Hematopoietic multipotent progenitor cell (in vitro differentiated cells): ENCODE measurements around the gene NAT16. TPM values are rescaled to one million over a fixed set of nuclear protein-coding genes. Genes with fewer than 3 reads are reported as not detected.
"Not testable (repeated sequence)": the region's sequence is repeated elsewhere in the genome, so short reads cannot be mapped to it uniquely, and the experiment has no call there.

Experiments
- DNase-seq, 3 donors: peaks; one replicate each; pipeline ENCODE4 v3.0.0-alpha.2; 2011 to 2015; ENCODE audit warnings: low read depth in 2 of 3, low spot score in 2 of 3
- total RNA-seq: library from RNA; depleted of rRNA; stranded (reverse); fragments of >200 nt; gene quantifications from one replicate; pipeline ENCODE4 v1.2.3, GENCODE V29; 2012

NAT16 gene
- total RNA-seq, 1 donor = not detected

DNA sequence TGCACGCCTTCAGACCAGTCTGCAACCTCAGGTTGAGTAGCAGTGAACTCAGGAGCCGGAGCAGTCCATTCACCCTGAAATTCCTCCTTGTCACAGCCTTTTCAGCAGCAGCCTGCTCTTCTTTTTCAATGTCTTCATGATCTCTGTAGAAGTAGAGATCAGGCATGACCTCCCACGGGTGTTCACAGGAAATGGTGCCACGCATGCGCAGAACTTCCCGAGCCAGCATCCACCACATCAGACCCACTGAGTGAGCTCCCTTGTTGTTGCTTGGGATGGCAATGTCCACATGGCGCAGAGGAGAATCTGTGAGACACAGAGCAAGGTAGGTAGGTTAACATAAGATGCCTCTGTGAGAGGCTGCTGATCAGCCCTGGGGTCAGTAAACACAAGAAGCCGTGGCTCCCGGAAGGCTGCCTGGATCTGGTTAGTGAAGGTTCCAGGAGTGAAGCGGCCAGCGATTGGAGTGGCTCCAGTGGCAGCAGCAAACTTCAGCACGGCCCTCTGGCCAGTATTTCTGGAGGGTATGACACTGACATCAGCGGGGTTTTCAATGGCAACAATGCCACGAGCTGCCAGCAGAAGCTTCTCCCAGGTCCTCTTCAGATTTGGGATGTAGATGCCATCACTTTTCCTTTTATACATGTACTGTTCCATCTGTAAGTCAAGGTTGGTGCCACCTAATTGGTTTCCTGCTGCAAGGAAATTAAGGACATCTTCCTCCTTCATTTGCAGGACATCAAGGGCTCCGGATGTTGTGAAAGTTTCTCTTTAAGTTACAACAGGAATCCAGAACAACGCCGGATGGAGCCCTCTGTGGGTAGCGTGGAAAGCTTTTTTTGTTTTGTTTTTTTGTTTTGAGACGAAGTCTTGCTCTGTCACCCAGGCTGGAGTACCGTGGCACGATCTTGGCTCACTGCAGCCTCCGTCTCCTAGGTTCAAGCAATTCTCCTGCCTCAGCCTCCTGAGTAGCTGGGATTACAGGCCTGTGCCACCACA is 23.9 kb upstream of the NAT16 start:
- not testable (repeated sequence) for DNase-seq

DNA sequence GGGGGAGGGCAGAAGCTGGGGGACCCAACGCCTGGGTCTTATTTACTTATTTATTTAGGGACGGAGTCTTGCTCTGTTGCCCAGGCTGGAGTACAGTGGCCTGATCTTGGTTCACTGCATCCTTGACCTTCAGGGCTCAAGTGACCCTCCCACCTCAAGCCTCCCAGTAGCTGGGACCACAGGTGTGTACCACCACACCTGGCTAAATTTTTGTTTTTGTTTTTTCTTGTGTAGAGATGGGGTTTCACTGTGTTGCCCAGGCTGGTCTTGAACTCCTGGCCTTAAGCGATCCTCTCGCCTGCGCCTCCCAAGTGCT is 22.5 kb upstream of the NAT16 start:
- DNase-seq = no peak

DNA sequence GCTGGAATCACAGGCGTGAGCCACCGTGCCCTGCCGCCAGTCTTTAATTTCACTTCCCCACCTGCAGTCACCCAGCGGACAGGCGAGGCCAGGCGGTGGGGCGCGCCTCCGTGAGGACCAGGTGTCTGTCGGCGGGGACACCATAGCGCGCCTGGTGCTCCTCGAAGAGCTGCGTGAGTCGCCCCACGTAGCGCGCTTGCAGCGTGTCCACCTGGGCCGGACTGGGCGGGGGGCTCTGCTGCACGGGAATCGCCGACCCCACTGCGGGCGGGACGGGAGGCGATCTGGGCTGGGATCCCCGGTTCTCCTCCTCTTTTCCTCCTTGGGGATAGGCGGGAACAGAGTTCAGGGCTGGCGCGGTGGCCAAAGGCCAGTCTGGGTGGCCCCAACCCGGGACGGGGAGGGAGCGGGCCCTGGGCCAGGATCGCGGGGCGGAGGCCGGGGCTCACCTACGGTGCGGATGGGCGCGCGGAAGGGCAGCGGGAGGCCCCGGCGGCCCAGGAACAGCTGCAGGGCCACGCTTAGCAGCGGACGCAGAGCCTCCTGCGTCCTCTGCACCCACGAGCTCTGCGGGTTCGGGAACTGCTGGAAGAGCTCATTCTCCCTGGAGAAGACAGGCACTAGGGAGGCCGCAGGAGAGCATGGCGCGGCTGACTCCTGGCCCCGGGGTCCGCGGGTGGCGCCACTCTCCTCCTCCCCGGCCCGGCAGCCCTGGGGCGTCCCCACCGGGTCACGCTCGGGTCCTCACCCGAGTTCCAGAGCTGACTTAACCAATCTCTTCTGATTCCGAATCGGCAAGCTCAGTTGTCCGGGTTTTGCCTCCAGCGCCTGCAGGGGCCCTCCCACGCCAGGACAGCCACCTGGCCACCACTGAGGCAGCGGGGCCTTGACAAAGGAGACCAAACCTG is 21.9 kb upstream of the NAT16 start:
- no peak for DNase-seq

DNA sequence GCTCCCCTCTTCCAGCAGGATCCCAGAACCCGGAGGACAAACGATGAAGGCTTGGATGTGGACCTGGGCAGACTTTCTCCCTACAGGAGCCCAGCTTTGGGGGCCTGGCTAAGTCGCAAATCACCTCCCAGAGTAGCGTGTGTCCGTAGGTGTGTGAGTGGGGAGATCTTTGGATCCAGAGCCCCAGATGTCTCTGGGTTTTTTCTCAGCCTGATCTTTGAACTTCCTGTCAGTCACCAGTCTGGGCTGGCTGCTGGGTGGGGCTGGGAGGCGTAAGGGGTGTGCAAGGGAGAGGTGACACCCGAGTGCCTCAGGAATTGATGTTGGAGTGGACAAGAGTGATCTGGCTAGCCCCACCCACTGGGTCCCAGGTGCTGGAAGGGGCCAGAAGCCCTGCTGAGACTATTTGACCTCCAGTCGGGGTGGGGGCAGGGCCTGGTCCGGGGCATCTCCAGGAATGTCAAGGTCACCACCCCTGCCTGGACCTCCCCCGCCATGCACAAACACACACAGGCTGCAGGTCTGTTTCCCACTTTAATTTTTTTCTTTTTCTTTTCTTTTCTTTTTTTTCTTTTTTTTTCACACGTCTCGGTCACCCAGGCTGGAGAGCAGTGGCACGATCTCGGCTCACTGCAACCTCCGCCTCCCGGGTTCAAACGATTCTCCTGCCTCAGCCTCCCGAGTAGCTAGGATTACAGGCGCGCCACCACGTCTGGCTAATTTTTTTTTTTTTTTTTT is 20.9 kb upstream of the NAT16 start, which contains the start of gene MOGAT3:
Gene MOGAT3, minus strand, starts transcription at position 175 of the 738 bp plus-strand sequence. CDS start 182 bp downstream, outside the sequence.
- no peak for DNase-seq

DNA sequence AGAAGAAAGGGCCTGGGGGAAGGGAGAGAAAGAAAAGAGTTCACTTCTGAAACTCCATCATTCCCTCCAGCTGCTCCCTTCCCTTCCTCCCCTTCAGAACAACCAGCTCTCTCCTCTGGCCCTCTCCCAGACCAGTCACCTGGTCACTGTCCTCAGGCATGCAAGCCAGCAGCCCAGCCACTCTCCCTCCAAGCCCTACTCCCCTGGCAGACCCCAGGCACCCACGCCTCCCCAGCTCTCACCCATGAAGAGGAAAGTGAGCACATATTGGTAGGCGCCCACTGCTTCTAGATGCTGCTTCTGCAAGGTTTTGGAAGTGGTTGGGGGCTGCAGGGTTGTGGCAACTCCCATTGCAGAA is 20.4 kb upstream of the NAT16 start:
- DNase-seq = no peak

DNA sequence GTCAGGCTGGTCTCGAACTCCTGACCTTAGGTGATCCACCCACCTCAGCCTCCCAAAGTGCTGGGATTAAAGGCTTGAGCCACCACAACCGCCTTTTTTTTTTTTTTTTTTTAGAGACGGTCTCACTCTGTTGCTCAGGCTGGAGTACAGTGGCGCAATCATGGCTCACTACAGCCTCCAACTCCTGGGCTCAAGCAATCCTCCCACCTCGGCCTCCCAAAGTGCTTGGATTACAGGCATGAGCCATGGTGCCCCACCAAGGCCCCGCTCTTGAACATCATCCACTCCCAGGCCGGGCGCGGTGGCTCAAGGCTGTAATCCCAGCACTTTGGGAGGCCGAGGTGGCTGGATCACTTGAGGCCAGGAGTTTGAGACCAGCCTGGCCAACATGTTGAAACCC is 19.4 kb upstream of the NAT16 start:
- DNase-seq = not testable (repeated sequence)

DNA sequence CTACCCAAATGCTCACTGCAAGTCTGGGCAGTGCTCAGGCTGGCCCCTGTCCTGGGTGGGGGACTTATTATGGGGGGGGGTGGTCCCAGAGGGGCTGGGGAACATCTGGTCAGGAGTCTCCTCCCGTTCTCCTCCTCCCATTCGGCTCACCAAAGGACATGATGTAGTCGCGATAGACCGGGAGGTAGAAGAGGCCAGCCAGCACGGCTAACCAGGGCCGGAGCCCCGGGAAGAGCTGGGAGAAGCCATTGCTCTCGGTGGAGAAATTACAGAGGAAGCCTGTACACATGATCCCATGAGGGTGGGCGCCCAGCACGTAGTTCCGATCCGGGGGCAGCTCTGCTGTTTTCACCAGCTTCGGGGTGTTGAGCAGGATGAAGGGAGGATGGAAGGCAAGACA is 18.4 kb upstream of the NAT16 start:
- DNase-seq = no peak

DNA sequence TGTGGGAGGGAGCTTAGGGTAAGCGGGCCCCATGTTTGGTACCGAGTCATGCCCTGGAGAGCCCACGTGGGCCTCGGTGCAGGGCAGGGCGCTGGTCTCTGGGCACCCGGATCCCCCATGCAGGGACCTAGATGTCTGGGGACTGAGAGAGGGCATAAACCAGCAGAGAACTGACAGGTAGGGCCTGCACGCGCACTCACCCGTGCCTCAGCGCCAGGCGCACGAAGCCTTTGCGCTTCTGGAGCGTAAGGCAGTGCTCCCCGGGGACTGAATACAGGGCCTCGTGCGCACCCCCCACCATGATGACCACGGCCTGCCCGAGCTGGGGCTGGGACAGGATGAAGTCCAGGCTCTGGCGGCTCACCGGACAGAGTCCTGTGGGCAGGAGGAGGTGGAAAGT is 17.9 kb upstream of the NAT16 start:
- no peak for DNase-seq

DNA sequence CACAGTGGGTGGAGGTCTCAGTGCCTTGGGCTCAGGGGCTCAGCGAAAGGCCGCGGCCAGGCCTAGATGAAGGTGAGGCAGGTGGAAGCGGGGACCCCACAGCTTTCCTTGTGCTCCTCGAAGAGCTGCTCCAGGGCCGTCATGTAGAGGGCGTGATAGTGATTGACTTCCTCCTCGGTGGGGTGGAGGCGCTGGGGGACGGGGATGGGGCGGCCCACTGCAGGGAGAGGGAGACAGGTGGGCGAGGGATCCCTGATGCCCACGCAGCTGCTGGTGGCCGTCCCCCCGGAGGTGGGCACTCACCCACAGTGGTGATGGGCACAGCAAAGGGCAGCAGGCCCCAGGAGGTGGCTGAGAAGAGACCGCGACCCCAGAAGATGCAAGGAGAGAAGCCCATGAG is 15.8 kb upstream of the NAT16 start:
- no peak for DNase-seq

DNA sequence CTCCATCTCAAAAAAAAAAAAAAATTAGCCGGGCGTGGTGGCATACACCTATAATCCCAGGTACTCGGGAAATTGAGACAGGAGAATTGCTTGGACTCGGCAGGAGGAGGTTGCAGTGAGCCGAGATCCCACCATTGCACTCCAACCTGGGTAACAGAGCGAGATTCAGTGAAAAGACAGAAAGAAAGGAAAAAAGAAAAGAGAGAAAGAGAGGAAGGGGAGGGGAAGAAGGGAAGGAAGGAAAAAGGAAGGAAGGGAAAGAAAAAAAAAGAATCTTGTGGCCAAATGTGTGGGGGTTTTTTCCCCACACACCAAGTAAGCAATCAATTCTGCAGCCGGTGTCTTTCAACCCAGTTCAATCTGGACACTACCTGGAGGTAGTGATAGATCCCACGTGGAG is 9.0 kb upstream of the NAT16 start:
- DNase-seq = no peak

DNA sequence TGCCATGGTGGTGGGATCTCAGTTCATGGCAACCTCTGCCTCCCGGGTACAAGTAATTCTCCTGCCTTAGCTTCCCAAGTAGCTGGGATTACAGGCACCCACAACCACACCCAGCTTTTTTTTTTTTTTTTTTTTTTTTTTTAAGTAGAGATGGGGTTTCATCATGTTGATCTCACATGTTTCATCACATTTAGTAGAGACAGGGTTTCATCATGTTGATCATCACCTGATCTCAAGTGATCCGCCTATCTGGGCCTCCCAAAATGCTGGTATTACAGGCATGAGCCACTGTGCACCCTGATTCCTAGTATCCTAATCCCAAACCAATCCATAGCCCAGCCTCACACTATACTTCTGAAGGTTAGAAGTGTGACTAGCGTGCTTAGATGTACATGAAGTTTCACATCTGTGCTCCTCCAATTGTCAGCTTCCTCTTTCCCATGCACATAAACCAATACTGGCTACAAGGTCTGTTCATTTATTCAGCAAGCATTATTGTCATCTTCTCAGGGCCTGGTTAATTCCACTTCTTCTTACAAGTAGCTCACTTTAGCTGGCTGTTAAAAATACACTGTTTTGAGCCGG is 6.8 kb upstream of the NAT16 start:
- DNase-seq = no peak

DNA sequence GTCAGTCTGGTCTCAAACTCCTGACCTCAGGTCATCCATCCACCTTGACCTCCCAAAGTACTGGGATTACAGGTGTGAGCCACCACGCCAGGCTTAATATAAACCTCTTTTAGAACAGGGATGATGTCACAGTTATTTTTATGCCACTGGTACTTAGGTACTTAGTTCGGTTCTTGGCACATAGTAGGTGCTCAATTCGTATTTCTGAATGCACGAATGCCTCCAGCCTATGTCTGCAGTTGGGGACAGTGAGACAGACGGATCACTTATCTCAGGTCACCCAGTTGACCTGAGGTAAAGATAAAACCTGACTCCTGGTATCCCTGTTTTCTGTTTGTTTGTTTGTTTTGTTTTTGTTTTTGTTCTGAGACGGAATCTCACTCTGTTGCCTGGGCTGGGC is 6.1 kb upstream of the NAT16 start:
- no peak for DNase-seq

DNA sequence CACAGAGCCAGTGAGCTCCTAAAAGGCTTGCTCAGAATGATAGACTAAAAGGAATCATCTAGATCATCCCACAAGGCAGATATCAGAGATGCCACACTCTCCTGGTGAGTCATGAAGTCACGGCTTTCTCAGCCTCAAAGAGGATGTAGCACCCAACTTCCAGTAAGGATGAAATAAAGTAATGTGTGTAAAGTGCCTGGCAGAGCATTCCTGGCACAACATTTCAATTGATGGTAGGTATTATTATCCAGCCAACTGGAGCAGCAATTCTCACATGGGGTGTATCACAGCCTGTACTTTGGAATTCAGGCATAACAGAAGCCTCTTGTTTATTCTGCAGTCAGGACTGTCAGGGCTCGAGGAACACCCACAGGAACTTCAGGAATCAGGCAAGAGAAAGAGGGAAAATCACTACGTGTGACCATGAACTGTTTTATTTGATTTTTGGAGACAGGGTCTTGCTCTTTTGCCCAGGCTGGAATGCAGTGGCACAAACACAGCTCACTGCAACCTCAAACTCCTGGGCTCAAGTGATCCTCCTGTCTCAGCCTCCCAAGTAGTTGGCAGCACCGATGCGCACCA is 5.3 kb upstream of the NAT16 start:
- no peak for DNase-seq

DNA sequence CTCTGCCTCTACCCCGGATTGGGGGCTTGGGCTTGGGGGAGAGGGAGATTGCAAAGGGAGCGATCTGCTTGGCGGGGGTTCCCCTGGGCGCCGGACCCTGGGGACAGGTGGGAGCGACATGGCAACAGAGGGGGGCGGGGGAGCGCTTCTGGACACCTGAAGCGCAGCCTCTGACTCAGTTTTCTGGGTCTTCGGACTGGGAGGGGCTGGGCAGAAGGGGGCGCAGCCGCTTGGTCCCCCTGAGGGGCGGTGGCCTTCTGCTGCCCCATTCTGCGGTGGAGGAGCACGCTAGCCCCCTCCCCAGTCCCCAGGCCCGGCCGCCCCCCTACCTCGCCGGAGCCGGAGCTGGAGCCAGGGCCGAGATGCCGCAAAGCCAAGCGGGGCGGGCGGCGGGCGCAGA is 380 bp downstream of the NAT16 start:
- DNase-seq = no peak

DNA sequence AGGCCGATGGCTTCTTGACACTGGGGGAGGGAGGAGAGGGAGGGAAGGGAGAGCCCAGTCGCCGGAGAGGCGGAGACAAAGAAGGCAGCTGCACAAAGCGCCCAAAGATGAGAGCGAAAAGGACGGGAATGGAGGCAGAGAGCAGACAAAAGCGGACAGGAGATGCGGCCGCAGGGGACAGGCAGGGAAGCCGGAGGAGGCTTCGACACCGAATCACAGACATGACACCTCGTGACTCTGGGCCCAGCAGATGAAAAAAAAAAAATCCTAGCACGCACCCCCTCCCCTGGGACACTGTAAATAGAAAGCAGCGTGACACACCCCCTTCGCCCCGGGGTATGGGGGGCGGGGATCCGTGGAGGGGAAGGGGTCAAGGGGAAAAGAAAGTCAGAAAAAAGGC is 976 bp downstream of the NAT16 start:
- no peak for DNase-seq

DNA sequence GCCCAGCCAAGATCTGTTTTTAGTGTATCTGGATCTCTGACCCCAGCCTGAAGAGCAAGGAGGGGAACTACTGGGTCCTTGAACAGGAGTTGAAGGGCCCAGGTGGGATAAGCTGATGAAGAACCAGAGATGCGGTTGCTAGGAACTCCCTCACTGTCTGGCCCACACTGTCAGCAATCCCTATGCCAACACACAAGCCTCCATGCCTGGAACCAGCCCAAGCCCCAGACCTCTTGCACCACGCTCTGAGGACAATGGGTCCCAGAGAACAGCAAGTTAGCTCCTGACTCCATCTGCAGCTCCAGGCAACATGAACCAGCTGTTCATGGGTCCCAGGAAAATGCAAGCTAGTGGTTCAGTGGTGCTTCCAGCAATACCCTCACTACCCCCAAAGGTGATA is 2.4 kb downstream of the NAT16 start:
- DNase-seq = no peak

DNA sequence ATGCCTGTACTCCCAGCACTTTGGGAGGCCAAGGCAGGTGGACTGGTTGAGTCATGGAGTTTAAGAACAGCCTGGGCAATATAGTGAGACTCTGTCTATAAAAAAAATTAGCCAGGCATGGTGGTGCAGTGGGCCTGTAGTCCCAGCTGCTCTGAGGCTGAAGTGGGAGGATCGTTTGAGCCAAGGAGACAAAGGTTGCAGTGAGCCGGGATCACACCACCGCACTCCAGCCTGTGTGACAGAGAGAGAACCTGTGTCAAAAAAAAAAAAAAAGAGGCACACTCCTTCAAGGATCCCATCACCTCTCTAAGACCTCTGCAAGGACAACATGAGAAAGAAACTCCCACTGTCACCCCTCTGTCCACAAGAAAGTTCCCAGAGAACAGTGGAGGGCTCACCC is 4.4 kb downstream of the NAT16 start:
- DNase-seq = no peak

DNA sequence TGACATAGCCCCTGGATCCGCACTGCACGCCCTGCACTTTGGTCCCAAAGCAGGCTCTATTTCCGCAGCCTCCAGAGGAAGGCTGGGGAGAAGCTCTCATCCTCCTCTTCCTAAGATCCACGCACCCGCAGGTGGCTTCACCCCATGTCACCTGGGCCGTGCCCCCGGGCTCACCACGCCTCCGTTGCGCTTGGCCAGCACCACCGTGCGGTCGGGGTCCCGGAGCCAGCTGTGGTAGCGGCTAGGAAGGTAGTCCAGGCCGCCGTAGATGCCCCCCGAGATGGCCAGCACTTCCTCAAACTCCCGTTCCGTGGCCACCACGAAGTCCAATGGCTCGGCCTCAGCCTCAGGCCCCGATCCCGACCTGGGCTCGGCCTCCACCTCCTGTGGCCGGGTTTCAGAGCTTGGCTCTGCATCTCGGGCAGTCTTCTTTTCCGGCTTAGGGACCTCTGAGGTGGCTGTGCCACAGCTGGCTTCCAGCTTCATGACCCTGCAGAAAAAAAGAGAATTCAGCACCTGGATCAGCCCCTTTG is 5.7 kb downstream of the NAT16 start:
- no peak for DNase-seq

DNA sequence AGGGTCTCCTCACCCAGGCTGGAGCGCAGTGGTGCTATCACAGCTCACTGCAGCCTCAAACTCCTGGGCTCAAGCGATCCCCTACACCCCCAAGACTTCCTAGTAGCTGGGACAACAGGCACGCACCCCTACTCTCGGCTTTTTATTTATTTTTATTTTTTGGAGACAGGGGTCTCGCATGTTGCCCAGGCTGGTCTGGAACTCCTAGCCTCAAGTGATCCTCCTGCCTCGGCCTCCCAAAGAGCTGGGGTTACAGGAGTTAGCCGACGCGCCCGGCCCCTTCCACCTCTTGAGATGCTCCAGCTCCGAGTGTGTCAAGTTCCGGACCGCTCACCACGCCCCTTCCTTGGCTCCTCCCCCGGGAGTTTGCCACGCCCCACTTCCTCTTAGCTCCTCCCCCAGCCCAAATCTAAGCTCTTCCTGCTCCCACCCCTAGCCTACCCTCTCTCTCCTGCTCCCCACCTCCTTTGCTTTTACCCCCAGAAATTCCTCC is 6.3 kb downstream of the NAT16 start:
- peak in 2 of 3 donors; percentile 54 to 61 for DNase-seq
